H1 (cell line): ENCODE results near the gene RBM38. TPM values are rescaled to one million over a fixed set of nuclear protein-coding genes. Genes with fewer than 3 reads are reported as not detected.

Experiments
- CTCF ChIA-PET: fragments of 300-600 bp; sonication (Branson Sonifier 250); formaldehyde crosslinking; loops from one replicate; lab custom pipeline; 2021; ENCODE audit not compliant: partially characterized antibody; lab: Charles Lee
- POLR2A ChIA-PET: fragments of 300-600 bp; sonication (Branson Sonifier 250); formaldehyde crosslinking; loops from one replicate; lab custom pipeline; 2021; ENCODE audit warnings: inconsistent platforms; ENCODE audit not compliant: partially characterized antibody; lab: Charles Lee
- DNase-seq, 2 experiments: peaks; one replicate each; pipeline versions ENCODE4 v3.0.0 to v3.0.0-alpha.2; 2010 to 2022; ENCODE audit warnings: low spot score in 2 of 2, low read depth in 1 of 2, mixed read lengths in 1 of 2
- FAIRE-seq: peaks from 2 replicates; lab custom pipeline; 2011; peaks lifted over from hg19 to GRCh38; lab: Jason Lieb, UNC
- H2AFZ ChIP-seq: 2 replicates; pipeline ENCODE4 v1.8.1; 2012; ENCODE audit warnings: low read length, inconsistent platforms
- H2AK5ac ChIP-seq: 2 replicates; pipeline ENCODE4 v1.6.1; 2013; ENCODE audit warnings: low read depth, low read length
- H2BK120ac ChIP-seq: replicated peaks from 2 replicates; pipeline ENCODE3; 2013; ENCODE audit warnings: low read depth, low read length, inconsistent platforms
- H2BK12ac ChIP-seq: 2 replicates; pipeline ENCODE4 v1.6.1; 2013; ENCODE audit warnings: low read depth, low read length
- H2BK15ac ChIP-seq: 2 replicates; pipeline ENCODE4 v1.6.1; 2013; ENCODE audit warnings: low read length
- H2BK20ac ChIP-seq: 2 replicates; pipeline ENCODE4 v1.6.1; 2013; ENCODE audit warnings: low read length
- H2BK5ac ChIP-seq: 2 replicates; pipeline ENCODE4 v1.6.1; 2013; ENCODE audit warnings: low read depth, low read length
- H3K14ac ChIP-seq: 2 replicates; pipeline ENCODE4 v1.6.1; 2013; ENCODE audit warnings: inconsistent platforms; ENCODE audit not compliant: insufficient read length
- H3K18ac ChIP-seq: 2 replicates; pipeline ENCODE4 v1.6.1; 2013; ENCODE audit warnings: low read length; ENCODE audit errors: extremely low read depth
- H3K23ac ChIP-seq: 2 replicates; pipeline ENCODE4 v1.6.1; 2013; ENCODE audit warnings: inconsistent platforms; ENCODE audit not compliant: insufficient read length
- H3K23me2 ChIP-seq: 2 replicates; pipeline ENCODE4 v1.6.1; 2013; ENCODE audit warnings: low read depth, low read length
- H3K27ac ChIP-seq: 2 replicates; pipeline ENCODE4 v1.6.1; 2011; ENCODE audit warnings: low read depth, low read length, inconsistent platforms
- H3K27me3 ChIP-seq, 4 experiments: replicated peaks in 1 of 4; 1 replicate in 1 of 4; 2 replicates in 3 of 4; pipeline versions ENCODE4 v1.6.1 to v1.8.1; 2011 to 2013; ENCODE audit warnings: low read length in 3 of 4, mild to moderate bottlenecking in 3 of 4, inconsistent platforms in 2 of 4, mixed read lengths in 2 of 4, moderate library complexity in 1 of 4; ENCODE audit not compliant: control insufficient read depth in 3 of 4, insufficient read depth in 3 of 4; ENCODE audit errors: extremely low read depth in 1 of 4
- H3K36me3 ChIP-seq, 4 experiments: 2 replicates each; pipeline versions ENCODE4 v1.6.1 to v1.8.1; 2011 to 2013; ENCODE audit warnings: mild to moderate bottlenecking in 4 of 4, low read length in 3 of 4, moderate library complexity in 2 of 4, control low read depth in 1 of 4, inconsistent platforms in 1 of 4; ENCODE audit not compliant: insufficient read depth in 4 of 4, control insufficient read depth in 2 of 4
- H3K4ac ChIP-seq: replicated peaks from 2 replicates; pipeline ENCODE3; 2013; ENCODE audit warnings: low read length, low read depth, mixed read lengths, inconsistent platforms; ENCODE audit not compliant: insufficient read length
- H3K4me1 ChIP-seq, 4 experiments: replicated peaks in 1 of 4; 1 replicate in 1 of 4; 2 replicates in 3 of 4; pipeline versions ENCODE4 v1.6.1 to v1.8.1; 2011 to 2013; ENCODE audit warnings: low read length in 3 of 4, inconsistent platforms in 2 of 4, mixed read lengths in 1 of 4; ENCODE audit not compliant: insufficient read depth in 4 of 4, control insufficient read depth in 3 of 4
- H3K4me2 ChIP-seq, 2 experiments: 2 replicates each; pipeline versions ENCODE4 v1.6.1 to v1.8.1; 2011 to 2013; ENCODE audit warnings: low read depth in 2 of 2, low read length in 2 of 2, control low read depth in 1 of 2, inconsistent platforms in 1 of 2, mild to moderate bottlenecking in 1 of 2; ENCODE audit not compliant: insufficient read depth in 1 of 2
- H3K4me3 ChIP-seq, 4 experiments: fragments of 200-600, 300-600 bp in 1 of 4; sonication (generic), shearing (Covaris generic), sonication (Bioruptor Twin) in 1 of 4; 2 replicates each; pipeline versions ENCODE4 v1.5.1 to v1.8.1; 2011 to 2016; ENCODE audit warnings: low read length in 4 of 4, low read depth in 3 of 4, control low read depth in 2 of 4, inconsistent platforms in 2 of 4, mild to moderate bottlenecking in 2 of 4, mixed read lengths in 1 of 4, moderate library complexity in 1 of 4; ENCODE audit not compliant: insufficient read depth in 2 of 4; ENCODE audit errors: extremely low read depth in 1 of 4
- H3K56ac ChIP-seq: replicated peaks from 2 replicates; pipeline ENCODE3; 2013; ENCODE audit warnings: low read depth, mild to moderate bottlenecking, mixed read lengths, low read length, inconsistent platforms; ENCODE audit not compliant: insufficient read length
- H3K79me1 ChIP-seq: 2 replicates; pipeline ENCODE4 v1.6.1; 2013; ENCODE audit warnings: low read depth, low read length, control low read depth
- H3K79me2 ChIP-seq, 2 experiments: 2 replicates each; pipeline versions ENCODE4 v1.6.1 to v1.8.1; 2012 to 2013; ENCODE audit warnings: low read length in 2 of 2, mild to moderate bottlenecking in 2 of 2, inconsistent platforms in 1 of 2; ENCODE audit not compliant: insufficient read depth in 2 of 2, control insufficient read depth in 1 of 2
- H3K9ac ChIP-seq, 4 experiments: replicated peaks in 1 of 4; 1 replicate in 1 of 4; 2 replicates in 3 of 4; pipeline versions ENCODE4 v1.6.1 to v1.8.1; 2011 to 2013; ENCODE audit warnings: low read depth in 3 of 4, low read length in 3 of 4, control low read depth in 2 of 4, mild to moderate bottlenecking in 2 of 4, moderate library complexity in 2 of 4, inconsistent platforms in 1 of 4; ENCODE audit errors: extremely low read depth in 1 of 4
- H3K9me3 ChIP-seq, 2 experiments: 2 replicates each; pipeline versions ENCODE4 v1.6.1 to v1.8.1; 2012 to 2013; ENCODE audit warnings: mild to moderate bottlenecking in 2 of 2, moderate library complexity in 2 of 2, control low read depth in 1 of 2, inconsistent platforms in 1 of 2, low read depth in 1 of 2, low read length in 1 of 2, mixed read lengths in 1 of 2; ENCODE audit not compliant: insufficient read depth in 2 of 2
- H4K20me1 ChIP-seq, 2 experiments: replicated peaks in 1 of 2; 2 replicates each; pipeline versions ENCODE3 to v1.8.1; 2011 to 2013; ENCODE audit warnings: inconsistent platforms in 2 of 2, low read length in 2 of 2, mild to moderate bottlenecking in 1 of 2; ENCODE audit not compliant: insufficient read depth in 2 of 2, control insufficient read depth in 1 of 2
- H4K5ac ChIP-seq: 2 replicates; pipeline ENCODE4 v1.6.1; 2013; ENCODE audit warnings: low read length, low read depth, mixed read lengths, inconsistent platforms; ENCODE audit not compliant: insufficient read length
- H4K8ac ChIP-seq: 2 replicates; pipeline ENCODE4 v1.8.0; 2013; ENCODE audit warnings: mild to moderate bottlenecking, moderate library complexity, low read length, inconsistent platforms; ENCODE audit not compliant: insufficient read depth; ENCODE audit errors: extremely low read depth
- H4K91ac ChIP-seq: replicated peaks from 2 replicates; pipeline ENCODE3; 2013; ENCODE audit warnings: low read length, mixed read lengths, inconsistent platforms; ENCODE audit not compliant: insufficient read length
- ASH2L ChIP-seq: fragments of 200-600, 300-600 bp; sonication (generic); IDR thresholded peaks from one replicate; pipeline ENCODE4 v1.7.1; 2017; ENCODE audit warnings: low read length
- CBX8 ChIP-seq: fragments of 300-800, 300-1000 bp; sonication (generic); IDR thresholded peaks from 2 replicates; pipeline ENCODE4 v1.7.1; 2016; ENCODE audit warnings: low read depth, low read length, borderline replicate concordance
- RBBP5 ChIP-seq: IDR thresholded peaks from 2 replicates; pipeline ENCODE4 v1.7.1; 2012; ENCODE audit warnings: low read depth, mild to moderate bottlenecking, inconsistent platforms, low read length, moderate library complexity, borderline replicate concordance
- ZNF274 ChIP-seq: IDR thresholded peaks from 2 replicates; pipeline ENCODE4 v1.7.0; 2012; ENCODE audit warnings: low read length, borderline replicate concordance; ENCODE audit errors: extremely low read depth
- WGBS, 2 experiments: shearing (Covaris generic) in 1 of 2; methylation state at CpG; one replicate each; pipeline versions ENCODE4 v1.1.6 to v1.1.7; 2013 to 2015; ENCODE audit warnings: low lambda C conversion rate in 2 of 2, mixed read lengths in 2 of 2, inconsistent platforms in 1 of 2, low coverage in 1 of 2, missing lambda C conversion rate in 1 of 2; ENCODE audit not compliant: insufficient replicate concordance in 2 of 2, insufficient coverage in 1 of 2, insufficient read length in 1 of 2; ENCODE audit errors: extremely low coverage in 1 of 2, missing lambda C conversion rate in 1 of 2; 5-methylcytosine and 5-hydroxymethylcytosine counted together
- polyA plus RNA-seq, 7 experiments: library from polyadenylated mRNA; depleted of rRNA in 3 of 7; stranded (reverse) in 5 of 7; unstranded in 2 of 7; fragments of >200 nt in 5 of 7; fragments of 200-250 nt in 2 of 7; gene quantifications; 1 replicate in 5 of 7; 2 replicates in 1 of 7; 4 replicates in 1 of 7; pipeline versions ENCODE4 v1.2.1 to v1.2.3, GENCODE V29; 2011 to 2013; ENCODE audit warnings: missing spikeins in 2 of 7, mixed read lengths in 2 of 7
- total RNA-seq: library from RNA; stranded (reverse); fragmentation: NEBNext Ultra II Directional; extraction: Animal tissue kit (Norgen Biotek cat#: 25700); gene quantifications from 2 replicates; pipeline ENCODE4 v1.2.1, GENCODE V29; 2021

Gene RBM38
- total and polyA plus RNA-seq, 2 of the 8 experiments (the other 6 are each of a cell fraction or from before 2014, with no cell fraction given), result 57.7 to 109 TPM

DNA sequence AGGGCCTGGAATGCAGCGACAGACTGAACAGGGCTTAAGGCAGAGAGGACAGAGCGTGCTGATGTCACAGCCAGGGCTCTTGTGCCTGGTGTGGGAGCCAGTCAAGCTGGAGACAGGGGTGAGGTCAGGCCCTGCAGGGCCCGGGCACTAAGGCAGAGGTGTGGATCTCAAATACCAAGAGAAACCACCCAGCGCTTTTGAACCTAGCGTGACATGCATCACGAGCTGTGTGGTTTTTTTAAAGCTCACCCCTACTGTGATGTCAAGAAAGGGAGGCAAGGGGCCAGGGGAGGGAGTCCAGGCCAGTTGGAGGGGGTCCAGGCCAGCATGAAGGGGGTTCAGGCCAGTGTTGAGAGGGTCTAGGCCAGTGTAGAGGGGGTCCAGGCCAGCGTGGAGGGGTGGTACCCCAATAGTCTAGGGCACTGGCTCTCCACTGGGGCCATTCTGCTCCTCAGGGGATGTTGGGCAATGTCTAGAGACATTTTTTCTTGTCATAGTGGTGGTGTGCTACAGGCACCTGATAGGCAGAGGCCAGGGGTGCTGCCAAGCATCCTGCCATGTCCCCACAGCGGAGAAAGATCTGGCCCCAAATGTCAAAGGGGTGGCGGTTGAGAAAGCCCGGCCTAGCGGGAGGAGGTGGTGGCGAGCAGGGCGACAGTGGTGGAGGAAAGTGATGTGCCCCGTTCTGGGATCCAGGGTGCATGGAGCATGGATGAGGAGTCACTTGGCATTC is 42.6 kb downstream of the RBM38 start:
- Histone ChIP-seq H3K79me1 (no peaks in the 10 kb centered on the region), H2BK12ac (no peak overlapping the region), H2BK120ac (no peak overlapping the region), H2BK15ac (no peak overlapping the region), H3K9me3 (no peaks in the 10 kb centered on the region), H3K56ac (no peak overlapping the region), H3K9ac (no peak overlapping the region), H4K91ac (no peak overlapping the region), H2AFZ (no peak overlapping the region), H4K8ac (no peak overlapping the region), H3K14ac (no peak overlapping the region), H3K23me2 (no peaks in the 10 kb centered on the region), H3K36me3 (no peaks in the 10 kb centered on the region), H3K4me2 (no peak overlapping the region), H3K18ac (no peak overlapping the region), H3K23ac (no peak overlapping the region), H3K4ac (no peak overlapping the region), H3K79me2 (no peaks in the 10 kb centered on the region), H2BK20ac (no peak overlapping the region), H3K27ac (no peak overlapping the region), H4K20me1 (no peaks in the 10 kb centered on the region), H3K4me1 (peaks cover 0 to 11% (median 9%) of the 10 kb centered on the region in 4 experiments; a peak in 5 of 7 replicates), H4K5ac (no peak overlapping the region), H2AK5ac (no peak overlapping the region), H3K27me3 (no peaks in the 10 kb centered on the region), H3K4me3 (no peak overlapping the region), H2BK5ac (no peak overlapping the region)
- 85% methylated on average over 14 of the region's 14 CpGs; no CpG with 5 or more reads in 1 of the 2 experiments for WGBS, 2 experiments
- DNase-seq (no peak), FAIRE-seq (no peak)
- ChIA-PET POLR2A (no interaction called here), CTCF (interaction anchor here (0.6 to 3.3 kb wide), 10 partner anchors 10 to 193 kb away, joined by 3 to 18 read pairs (median 6); no protein-coding TSS in a partner anchor)
- no peak for TF ChIP-seq ASH2L
- TF ChIP-seq CBX8, result no peak
- TF ChIP-seq RBBP5, result no peak
- TF ChIP-seq ZNF274, result no peak
